Keratinocyte (primary cell): ENCODE data around the gene SLC6A8. TPM values are rescaled to one million over a fixed set of nuclear protein-coding genes. Genes with fewer than 3 reads are reported as not detected.
A peak's percentile ranks its signal among the peaks of the same experiment; 100 is the strongest.
"Not testable (repeated sequence)": the region's sequence is repeated elsewhere in the genome, so short reads cannot be mapped to it uniquely, and the experiment has no call there.

ENCODE experiments used
- DNase-seq: peaks from one replicate; pipeline ENCODE4 v3.0.0-alpha.2; 2011; ENCODE audit warnings: low read depth, missing footprints, low spot score
- FAIRE-seq: peaks from 2 replicates; lab custom pipeline; 2011; peaks lifted over from hg19 to GRCh38; lab: Jason Lieb, UNC
- H2AFZ ChIP-seq: 2 replicates; pipeline ENCODE4 v1.6.0; 2012; ENCODE audit warnings: low read length, control low read depth, inconsistent platforms; ENCODE audit not compliant: control insufficient read depth
- H3K27ac ChIP-seq: 2 replicates; pipeline ENCODE4 v1.5.1; 2011; ENCODE audit warnings: low read length; ENCODE audit not compliant: control insufficient read depth, insufficient read depth
- H3K27me3 ChIP-seq: 3 replicates; pipeline ENCODE4 v1.6.0; 2011; ENCODE audit warnings: low read length; ENCODE audit not compliant: control insufficient read depth, insufficient read depth; ENCODE audit errors: extremely low read depth
- H3K36me3 ChIP-seq, 2 experiments: 2 replicates in 1 of 2; 3 replicates in 1 of 2; pipeline ENCODE4 v1.5.1; 2011; ENCODE audit warnings: low read length in 2 of 2, mild to moderate bottlenecking in 1 of 2; ENCODE audit not compliant: control insufficient read depth in 2 of 2, insufficient read depth in 2 of 2; ENCODE audit errors: extremely low read depth in 1 of 2
- H3K4me1 ChIP-seq: 3 replicates; pipeline ENCODE4 v1.5.1; 2011; ENCODE audit warnings: low read length; ENCODE audit not compliant: control insufficient read depth, insufficient read depth; ENCODE audit errors: extremely low read depth
- H3K4me2 ChIP-seq: 3 replicates; pipeline ENCODE4 v1.6.0; 2011; ENCODE audit warnings: low read depth, low read length; ENCODE audit not compliant: control insufficient read depth, insufficient read depth; ENCODE audit errors: extremely low read depth
- H3K4me3 ChIP-seq, 3 experiments: fragments of 200-600 bp in 1 of 3; sonication (generic) in 1 of 3; 2 replicates in 2 of 3; 3 replicates in 1 of 3; pipeline ENCODE4 v1.5.1; 2011 to 2016; ENCODE audit warnings: low read length in 3 of 3, mild to moderate bottlenecking in 3 of 3, control low read depth in 2 of 3, inconsistent platforms in 1 of 3, low read depth in 1 of 3, mixed read lengths in 1 of 3, mixed run types in 1 of 3, moderate library complexity in 1 of 3; ENCODE audit not compliant: control insufficient read depth in 2 of 3, insufficient read depth in 2 of 3; ENCODE audit errors: extremely low read depth in 1 of 3
- H3K79me2 ChIP-seq: 2 replicates; pipeline ENCODE4 v1.6.0; 2012; ENCODE audit warnings: low read length; ENCODE audit not compliant: control insufficient read depth, insufficient read depth
- H3K9ac ChIP-seq: 3 replicates; pipeline ENCODE4 v1.6.0; 2011; ENCODE audit warnings: low read length; ENCODE audit not compliant: control insufficient read depth, insufficient read depth; ENCODE audit errors: extremely low read depth
- H3K9me1 ChIP-seq: 3 replicates; pipeline ENCODE4 v1.6.0; 2011; ENCODE audit warnings: low read length; ENCODE audit not compliant: control insufficient read depth, insufficient read depth; ENCODE audit errors: extremely low read depth
- H3K9me3 ChIP-seq: 2 replicates; pipeline ENCODE4 v1.5.1; 2012; ENCODE audit warnings: low read depth, low read length; ENCODE audit not compliant: control insufficient read depth
- H4K20me1 ChIP-seq: 3 replicates; pipeline ENCODE4 v1.6.0; 2011; ENCODE audit warnings: low read length; ENCODE audit not compliant: control insufficient read depth, insufficient read depth; ENCODE audit errors: extremely low read depth
- EZH2 ChIP-seq: IDR thresholded peaks from one replicate; pipeline ENCODE4 v1.6.1; 2012; ENCODE audit warnings: inconsistent platforms, mild to moderate bottlenecking, low read length, moderate library complexity
- dilution Hi-C: fragments of 300-500 bp; cut with MboI; formaldehyde crosslinking; loops from one replicate; pipeline ENCODE4 v1.7.0; 2020; ENCODE audit warnings: low sequenced_read_pairs; ENCODE audit not compliant: extremely low pct_ligation_motif_present
- polyA plus RNA-seq, 5 experiments: library from polyadenylated mRNA; depleted of rRNA in 3 of 5; stranded (reverse) in 3 of 5; stranded (forward) in 1 of 5; unstranded in 1 of 5; fragments of >200 nt; gene quantifications; 1 replicate in 1 of 5; 2 replicates in 3 of 5; 3 replicates in 1 of 5; pipeline versions ENCODE4 v1.2.1 to v1.2.3, GENCODE V29; 2011 to 2012; ENCODE audit warnings: missing spikeins in 2 of 5, low read depth in 1 of 5, low replicate concordance in 1 of 5
- TF ChIP-seq, protein P1 (sequence below), 3 experiments: IDR thresholded peaks in 1 of 3; conservative IDR thresholded peaks in 1 of 3; optimal IDR thresholded peaks in 1 of 3; 2 replicates in 2 of 3; 3 replicates in 1 of 3; pipeline versions ENCODE3 to v1.5.1; 2011; ENCODE audit warnings: low read length in 3 of 3, mild to moderate bottlenecking in 3 of 3, moderate library complexity in 2 of 3, control low read depth in 1 of 3, inconsistent platforms in 1 of 3; ENCODE audit not compliant: insufficient read depth in 2 of 3; ENCODE audit errors: extremely low read depth in 1 of 3

The SLC6A8 gene
- polyA plus RNA-seq, 1 donor (not counting 4 experiments of a cell fraction or from before 2014, with no cell fraction given), result 33.6 TPM

- H3K9me1 ChIP-seq, H3K27me3 ChIP-seq, H2AFZ ChIP-seq, H3K79me2 ChIP-seq, H3K4me1 ChIP-seq, H4K20me1 ChIP-seq, H3K9ac ChIP-seq, H3K9me3 ChIP-seq, dilution Hi-C loops, FAIRE-seq, H3K36me3 ChIP-seq, DNase-seq, H3K27ac ChIP-seq: not testable (repeated sequence)
- TF ChIP-seq, protein P1, sequence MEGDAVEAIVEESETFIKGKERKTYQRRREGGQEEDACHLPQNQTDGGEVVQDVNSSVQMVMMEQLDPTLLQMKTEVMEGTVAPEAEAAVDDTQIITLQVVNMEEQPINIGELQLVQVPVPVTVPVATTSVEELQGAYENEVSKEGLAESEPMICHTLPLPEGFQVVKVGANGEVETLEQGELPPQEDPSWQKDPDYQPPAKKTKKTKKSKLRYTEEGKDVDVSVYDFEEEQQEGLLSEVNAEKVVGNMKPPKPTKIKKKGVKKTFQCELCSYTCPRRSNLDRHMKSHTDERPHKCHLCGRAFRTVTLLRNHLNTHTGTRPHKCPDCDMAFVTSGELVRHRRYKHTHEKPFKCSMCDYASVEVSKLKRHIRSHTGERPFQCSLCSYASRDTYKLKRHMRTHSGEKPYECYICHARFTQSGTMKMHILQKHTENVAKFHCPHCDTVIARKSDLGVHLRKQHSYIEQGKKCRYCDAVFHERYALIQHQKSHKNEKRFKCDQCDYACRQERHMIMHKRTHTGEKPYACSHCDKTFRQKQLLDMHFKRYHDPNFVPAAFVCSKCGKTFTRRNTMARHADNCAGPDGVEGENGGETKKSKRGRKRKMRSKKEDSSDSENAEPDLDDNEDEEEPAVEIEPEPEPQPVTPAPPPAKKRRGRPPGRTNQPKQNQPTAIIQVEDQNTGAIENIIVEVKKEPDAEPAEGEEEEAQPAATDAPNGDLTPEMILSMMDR (optimal IDR thresholded peaks at IDR 0.05 in 1 of 3, IDR thresholded peaks at IDR 0.05 in 1 of 3, conservative IDR thresholded peaks at IDR 0.05 in 1 of 3; ENCODE audit: extremely low read depth in 1 of 3, insufficient read depth in 2 of 3, low read length in 3 of 3), result peak in 1 of 3 experiments; percentile 8
- Histone ChIP-seq H3K4me2 (peak overlapping the region; percentile 48), H3K4me3 (peak overlapping the region in 1 of 3 experiments; percentile 20)
Observed at GRCh38 chrX:153743468-153744209, 55.9 kb downstream of the SLC6A8 start.

GRCh38 chrX:153744210-153745066, 56.7 kb downstream of the SLC6A8 start:
- DNase-seq, result no peak
- no peaks in the 10 kb centered on the region for H3K36me3 ChIP-seq
- H3K9me1 ChIP-seq, result no peaks in the 10 kb centered on the region
- no peak overlapping the region for H3K27ac ChIP-seq
- TF ChIP-seq, protein P1 (optimal IDR thresholded peaks at IDR 0.05 in 1 of 3, IDR thresholded peaks at IDR 0.05 in 1 of 3, conservative IDR thresholded peaks at IDR 0.05 in 1 of 3; ENCODE audit: extremely low read depth in 1 of 3, insufficient read depth in 2 of 3, low read length in 3 of 3), result peak in 2 of 3 experiments; percentile 26 to 37
- no peak for TF ChIP-seq EZH2
- peak overlapping the region; percentile 48 for H3K4me2 ChIP-seq
- dilution Hi-C loops, result no loop called here
- H3K4me1 ChIP-seq, result peaks cover 5% of the 10 kb centered on the region
- no peak for FAIRE-seq
- no peaks in the 10 kb centered on the region for H3K9me3 ChIP-seq
- no peak overlapping the region for H3K9ac ChIP-seq
- peak overlapping the region in 1 of 3 experiments; percentile 20 for H3K4me3 ChIP-seq
- H3K79me2 ChIP-seq, result no peaks in the 10 kb centered on the region
- H2AFZ ChIP-seq, result peak overlapping the region; percentile 6
- no peaks in the 10 kb centered on the region for H3K27me3 ChIP-seq
- no peaks in the 10 kb centered on the region for H4K20me1 ChIP-seq

- H3K27me3 ChIP-seq, H3K9me3 ChIP-seq, H3K9me1 ChIP-seq, H2AFZ ChIP-seq, H3K36me3 ChIP-seq, H3K27ac ChIP-seq, H3K9ac ChIP-seq, DNase-seq, H3K4me3 ChIP-seq, dilution Hi-C loops, FAIRE-seq, H3K79me2 ChIP-seq, H4K20me1 ChIP-seq, H3K4me1 ChIP-seq, H3K4me2 ChIP-seq: not testable (repeated sequence)
Observed at GRCh38 chrX:153745067-153745433, 57.3 kb downstream of the SLC6A8 start.
